ENCODE measurements around the gene GPR87. TPM values are rescaled to one million over a fixed set of nuclear protein-coding genes. Genes with fewer than 3 reads are reported as not detected.

Gene GPR87
- total RNA-seq, 1 donor from 2014 or later, result 56.9 TPM

DNA sequence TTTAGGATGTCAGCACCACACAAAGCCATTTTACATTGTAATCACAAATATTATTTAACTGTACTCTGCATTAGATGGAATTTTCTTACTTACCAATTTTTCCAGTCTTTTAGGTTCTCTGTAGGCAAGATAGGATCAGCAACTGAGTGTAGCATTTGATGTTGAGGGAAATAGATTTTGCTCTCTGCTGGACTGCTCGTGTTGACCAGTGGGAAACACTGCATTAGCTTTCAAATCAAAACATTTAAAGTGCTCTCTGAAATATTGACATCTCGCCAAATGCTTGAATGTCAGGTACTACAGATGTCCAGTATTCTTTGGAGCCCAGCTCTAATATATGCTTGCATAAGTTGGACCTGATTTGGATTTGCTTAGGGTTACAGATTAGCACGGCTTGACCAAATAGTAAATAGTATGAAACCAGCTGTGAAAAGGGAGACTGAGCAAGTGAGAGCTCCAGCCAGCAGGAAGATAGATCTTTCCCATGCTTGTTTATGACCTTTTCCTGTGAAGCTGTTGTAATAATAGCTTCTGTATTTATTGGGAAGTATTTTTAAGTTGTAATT, 67.8 kb downstream of the GPR87 start:
- Histone ChIP-seq H3K36me3 (ENCODE audit: control insufficient read depth, insufficient read depth, low read length) (no peaks in the 10 kb centered on the region), H3K27me3 (ENCODE audit: control insufficient read depth, insufficient read depth, low read length) (no peaks in the 10 kb centered on the region), H3K4me3 (ENCODE audit: low read depth, low read length) (no peak overlapping the region)
- FAIRE-seq (no peak), DNase-seq (ENCODE audit: low read depth) (no peak)
- TF ChIP-seq, protein P1, sequence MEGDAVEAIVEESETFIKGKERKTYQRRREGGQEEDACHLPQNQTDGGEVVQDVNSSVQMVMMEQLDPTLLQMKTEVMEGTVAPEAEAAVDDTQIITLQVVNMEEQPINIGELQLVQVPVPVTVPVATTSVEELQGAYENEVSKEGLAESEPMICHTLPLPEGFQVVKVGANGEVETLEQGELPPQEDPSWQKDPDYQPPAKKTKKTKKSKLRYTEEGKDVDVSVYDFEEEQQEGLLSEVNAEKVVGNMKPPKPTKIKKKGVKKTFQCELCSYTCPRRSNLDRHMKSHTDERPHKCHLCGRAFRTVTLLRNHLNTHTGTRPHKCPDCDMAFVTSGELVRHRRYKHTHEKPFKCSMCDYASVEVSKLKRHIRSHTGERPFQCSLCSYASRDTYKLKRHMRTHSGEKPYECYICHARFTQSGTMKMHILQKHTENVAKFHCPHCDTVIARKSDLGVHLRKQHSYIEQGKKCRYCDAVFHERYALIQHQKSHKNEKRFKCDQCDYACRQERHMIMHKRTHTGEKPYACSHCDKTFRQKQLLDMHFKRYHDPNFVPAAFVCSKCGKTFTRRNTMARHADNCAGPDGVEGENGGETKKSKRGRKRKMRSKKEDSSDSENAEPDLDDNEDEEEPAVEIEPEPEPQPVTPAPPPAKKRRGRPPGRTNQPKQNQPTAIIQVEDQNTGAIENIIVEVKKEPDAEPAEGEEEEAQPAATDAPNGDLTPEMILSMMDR (IDR thresholded peaks at IDR 0.05; ENCODE audit: insufficient read depth, low read length, severe bottlenecking), result no peak

Other genes with a start within 250 kb of the GPR87 start
- gene MED12L, start 231.2 kb downstream of the GPR87 start, total RNA-seq, result 0.13 and 0.26 TPM in 2 replicates
- gene GPR171, start 113.6 kb downstream of the GPR87 start, total RNA-seq, result not detected in 2 replicates
- under 0.01 TPM in 1 of 2 replicates, not detected in the other for gene P2RY14, start 38.3 kb downstream of the GPR87 start, total RNA-seq
- not detected in 2 replicates for gene P2RY13, start 12.7 kb upstream of the GPR87 start, total RNA-seq
- not detected in 2 replicates for gene P2RY12, start 67.9 kb upstream of the GPR87 start, total RNA-seq
- gene IGSF10, start 144.2 kb upstream of the GPR87 start, total RNA-seq, result under 0.01 TPM in 1 of 2 replicates, not detected in the other